SK-N-SH (cell line): ENCODE results near the gene PDE4B. TPM values are rescaled to one million over a fixed set of nuclear protein-coding genes. Genes with fewer than 3 reads are reported as not detected.

Experiments used
- CTCF ChIA-PET: fragments of 300-600, 350-600 bp; formaldehyde crosslinking; extraction: SDS; loops from one replicate; lab custom pipeline; 2021; lab: Yijun Ruan, JAX
- POLR2A ChIA-PET: fragments of 350-600 bp; sonication (Branson Sonifier 250); formaldehyde crosslinking; extraction: SDS; loops from one replicate; lab custom pipeline; 2020; ENCODE audit warnings: antibody characterized with exemption, inconsistent platforms; lab: Yijun Ruan, JAX
- DNase-seq: peaks from one replicate; pipeline ENCODE4 v3.0.0; 2012
- H2AFZ ChIP-seq: fragments of 200-600 bp; sonication (generic); 2 replicates; pipeline ENCODE4 v1.8.1; 2016; ENCODE audit warnings: antibody characterized with exemption, mild to moderate bottlenecking, low read depth
- H3F3A ChIP-seq: fragments of 200-600 bp; sonication (generic); replicated peaks from 2 replicates; pipeline ENCODE3; 2016; ENCODE audit warnings: antibody characterized with exemption, mild to moderate bottlenecking; ENCODE audit not compliant: insufficient read depth
- H3K27ac ChIP-seq, 2 experiments: fragments of 200-500 bp in 1 of 2; fragments of 200-600 bp in 1 of 2; sonication (Bioruptor generic) in 1 of 2; sonication (generic), shearing (Covaris generic) in 1 of 2; 2 replicates each; pipeline versions ENCODE4 v1.5.1 to v1.6.1; 2014 to 2016; ENCODE audit warnings: low read depth in 2 of 2, inconsistent platforms in 1 of 2, low read length in 1 of 2, mild to moderate bottlenecking in 1 of 2, mixed read lengths in 1 of 2
- H3K27me3 ChIP-seq: fragments of 200-600 bp; sonication (generic), shearing (Covaris generic); 2 replicates; pipeline ENCODE4 v1.6.1; 2016; ENCODE audit warnings: mixed run types; ENCODE audit not compliant: insufficient read depth
- H3K36me3 ChIP-seq, 2 experiments: fragments of 200-500 bp in 1 of 2; fragments of 200-600 bp in 1 of 2; sonication (Bioruptor generic) in 1 of 2; sonication (generic) in 1 of 2; replicated peaks in 1 of 2; 2 replicates each; pipeline versions ENCODE3 to v1.5.1; 2014 to 2016; ENCODE audit warnings: low read length in 1 of 2, mild to moderate bottlenecking in 1 of 2; ENCODE audit not compliant: insufficient read depth in 2 of 2, control insufficient read depth in 1 of 2
- H3K4me1 ChIP-seq, 2 experiments: fragments of 200-500 bp in 1 of 2; fragments of 200-600 bp in 1 of 2; sonication (Bioruptor generic) in 1 of 2; sonication (generic), shearing (Covaris generic) in 1 of 2; 2 replicates each; pipeline versions ENCODE4 v1.5.1 to v1.6.1; 2014 to 2016; ENCODE audit warnings: low read depth in 1 of 2, low read length in 1 of 2, mixed run types in 1 of 2; ENCODE audit not compliant: insufficient read depth in 2 of 2, control insufficient read depth in 1 of 2
- H3K4me2 ChIP-seq: fragments of 200-600 bp; sonication (generic), shearing (Covaris generic); 2 replicates; pipeline ENCODE4 v1.6.1; 2017; ENCODE audit warnings: mixed run types
- H3K4me3 ChIP-seq, 2 experiments: fragments of 200-500 bp in 1 of 2; fragments of 200-600 bp in 1 of 2; sonication (Bioruptor generic) in 1 of 2; sonication (generic), shearing (Covaris generic) in 1 of 2; 2 replicates each; pipeline versions ENCODE4 v1.5.1 to v1.8.1; 2014 to 2016; ENCODE audit warnings: low read depth in 2 of 2, inconsistent platforms in 1 of 2, low read length in 1 of 2, mild to moderate bottlenecking in 1 of 2, mixed read lengths in 1 of 2, moderate library complexity in 1 of 2
- H3K79me2 ChIP-seq: fragments of 200-600 bp; sonication (generic); 2 replicates; pipeline ENCODE4 v1.8.1; 2017; ENCODE audit warnings: mild to moderate bottlenecking; ENCODE audit not compliant: insufficient read depth
- H3K9ac ChIP-seq: fragments of 200-600 bp; sonication (generic); 2 replicates; pipeline ENCODE4 v1.6.1; 2017; ENCODE audit warnings: mixed run types
- H3K9me2 ChIP-seq: fragments of 200-600 bp; sonication (generic); 2 replicates; pipeline ENCODE4 v1.6.1; 2017; ENCODE audit warnings: mixed run types
- H3K9me3 ChIP-seq: fragments of 200-600 bp; sonication (generic); 2 replicates; pipeline ENCODE4 v1.6.1; 2017; ENCODE audit warnings: mixed run types, mild to moderate bottlenecking, moderate library complexity
- H4K20me1 ChIP-seq: fragments of 200-600 bp; sonication (generic); 2 replicates; pipeline ENCODE4 v1.6.1; 2017; ENCODE audit warnings: mild to moderate bottlenecking, mixed run types; ENCODE audit not compliant: insufficient read depth
- CHD2 ChIP-seq: fragments of 150-350 bp; IDR thresholded peaks from 2 replicates; pipeline ENCODE4 v1.6.1; 2018; ENCODE audit warnings: low read length; ENCODE audit not compliant: partially characterized antibody
- CTCF ChIP-seq: fragments of 200-600 bp; sonication (generic); IDR thresholded peaks from 2 replicates; pipeline ENCODE4 v1.6.1; 2017; ENCODE audit warnings: antibody characterized with exemption, mild to moderate bottlenecking, moderate library complexity
- ELF1 ChIP-seq: IDR thresholded peaks from 2 replicates; pipeline ENCODE4 v1.4.0; 2012
- FOXJ3 ChIP-seq: sonication (generic); formaldehyde crosslinking; IDR thresholded peaks from 2 replicates; pipeline ENCODE4 v1.5.1; 2020; ENCODE audit warnings: mild to moderate bottlenecking, missing genetic modification reagents
- IRF3 ChIP-seq: fragments of 150-350 bp; IDR thresholded peaks from 2 replicates; pipeline ENCODE4 v1.6.1; 2016; ENCODE audit warnings: mild to moderate bottlenecking, low read depth, low read length
- POLR2AphosphoS5 ChIP-seq: IDR thresholded peaks from 2 replicates; pipeline ENCODE4 v1.6.1; 2012; ENCODE audit warnings: low read depth, low read length
- RAD21 ChIP-seq: IDR thresholded peaks from 2 replicates; pipeline ENCODE4 v1.6.1; 2012; ENCODE audit warnings: mild to moderate bottlenecking, low read length
- RCOR1 ChIP-seq: fragments of 150-350 bp; IDR thresholded peaks from 2 replicates; pipeline ENCODE4 v1.6.1; 2017; ENCODE audit warnings: antibody characterized with exemption, low read length
- RFX5 ChIP-seq: IDR thresholded peaks from 2 replicates; pipeline ENCODE4 v1.6.1; 2012; ENCODE audit warnings: mild to moderate bottlenecking, improper control_type of control experiment, low read length
- SIN3A ChIP-seq: IDR thresholded peaks from 2 replicates; pipeline ENCODE4 v1.6.1; 2012; ENCODE audit warnings: low read depth, mild to moderate bottlenecking, low read length, moderate library complexity, borderline replicate concordance
- TAF1 ChIP-seq: IDR thresholded peaks from 2 replicates; pipeline ENCODE4 v1.6.1; 2012; ENCODE audit warnings: low read depth, mild to moderate bottlenecking, low read length, moderate library complexity, borderline replicate concordance
- TCF12 ChIP-seq: IDR thresholded peaks from 2 replicates; pipeline ENCODE4 v1.4.0; 2012
- USF1 ChIP-seq: IDR thresholded peaks from 2 replicates; pipeline ENCODE4 v1.4.0; 2012; ENCODE audit warnings: low read depth, borderline replicate concordance
- WGBS: methylation state at CpG from one replicate; pipeline ENCODE4 v1.1.6; 2017; ENCODE audit warnings: low lambda C conversion rate; 5-methylcytosine and 5-hydroxymethylcytosine counted together
- polyA plus RNA-seq, 3 experiments: library from polyadenylated mRNA; depleted of rRNA; stranded (reverse); fragments of >200 nt; gene quantifications; 2 replicates each; pipeline ENCODE4 v1.2.3, GENCODE V29; 2012

The PDE4B gene
- polyA plus RNA-seq, 1 of the 3 experiments (the other 2 are of a cell fraction) = 1.9 TPM

DNA sequence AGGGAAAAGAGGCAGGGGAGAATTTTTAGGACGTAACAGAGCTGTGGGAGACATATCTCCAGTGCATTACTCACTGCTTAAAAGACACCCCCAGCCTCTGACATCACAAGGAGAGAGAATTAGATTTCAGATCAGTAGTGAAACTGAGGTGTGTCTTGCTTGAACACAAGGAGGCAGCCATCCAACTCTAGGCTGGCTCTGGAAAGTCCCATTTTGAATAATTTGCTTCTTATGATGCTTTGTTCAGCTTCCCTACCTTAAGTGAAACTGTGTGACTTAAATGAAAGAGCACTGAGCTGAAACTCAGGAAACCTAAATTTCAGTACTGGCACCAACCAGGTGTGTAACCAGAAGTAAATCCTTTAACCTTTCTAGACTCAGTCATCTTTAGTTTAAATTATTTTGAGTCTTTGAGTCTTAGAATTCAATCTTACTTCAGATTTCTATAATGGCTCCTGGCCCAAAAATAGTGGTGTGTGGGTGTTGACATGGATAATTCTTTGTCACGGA is 489.7 kb downstream of the PDE4B start:
- no peaks in the 10 kb centered on the region for H3F3A ChIP-seq
- H3K4me3 ChIP-seq = no peak overlapping the region
- H3K36me3 ChIP-seq = no peaks in the 10 kb centered on the region
- no peak overlapping the region for H3K9ac ChIP-seq
- no peak for DNase-seq
- 50% methylated on average over 2 of the region's 2 CpGs for WGBS
- no peak for TF ChIP-seq POLR2AphosphoS5
- TF ChIP-seq RAD21 = no peak
- no peak for TF ChIP-seq USF1
- TF ChIP-seq CTCF = no peak
- TF ChIP-seq TAF1 = no peak
- TF ChIP-seq RFX5 = no peak
- TF ChIP-seq IRF3 = no peak
- TF ChIP-seq TCF12 = no peak
- TF ChIP-seq RCOR1 = no peak
- TF ChIP-seq CHD2 = no peak
- TF ChIP-seq ELF1 = no peak
- no peaks in the 10 kb centered on the region for H3K9me2 ChIP-seq
- H3K79me2 ChIP-seq = no peaks in the 10 kb centered on the region
- H3K9me3 ChIP-seq = no peaks in the 10 kb centered on the region
- H3K4me2 ChIP-seq = no peak overlapping the region
- POLR2A ChIA-PET = no interaction called here
- CTCF ChIA-PET = interaction anchor here (0.8 to 1.1 kb wide), 2 partner anchors 17 to 164 kb away, joined by 3 to 5 read pairs; no protein-coding TSS in a partner anchor
- no peak overlapping the region for H3K27ac ChIP-seq
- no peaks in the 10 kb centered on the region for H4K20me1 ChIP-seq
- H3K27me3 ChIP-seq = no peaks in the 10 kb centered on the region
- peak overlapping the region; percentile 37; the same call in 1 of the 2 replicates for H2AFZ ChIP-seq
- H3K4me1 ChIP-seq = peaks cover 6 to 17% of the 10 kb centered on the region in 2 experiments; a peak in 2 of 4 replicates

GRCh38 chr1:66282891-66283621 is 490.4 kb downstream of the PDE4B start:
- CTCF ChIA-PET = interaction anchor here (1.1 kb wide), 1 partner anchor 16 kb away, joined by 3 read pairs; no protein-coding TSS in a partner anchor
- Histone ChIP-seq H2AFZ (no peak overlapping the region), H3K4me2 (no peak overlapping the region)

More at GRCh38 chr1:66282891-66283621, 490.4 kb downstream of the PDE4B start:
- TF ChIP-seq FOXJ3 (CRISPR knock-in tag) = no peak
- no peak for TF ChIP-seq SIN3A
- TF ChIP-seq, all 33 proteins: peak for 0
- 95% methylated on average over 3 of the region's 3 CpGs for WGBS
- no peaks in the 10 kb centered on the region for H3F3A ChIP-seq
- no peaks in the 10 kb centered on the region for H3K9me2 ChIP-seq
- no peak overlapping the region for H3K9ac ChIP-seq
- no peaks in the 10 kb centered on the region for H3K9me3 ChIP-seq
- DNase-seq = no peak
- no peak overlapping the region for H3K4me3 ChIP-seq
- H3K4me1 ChIP-seq = peaks cover 6 to 16% of the 10 kb centered on the region in 2 experiments; a peak in 2 of 4 replicates
- H3K36me3 ChIP-seq = no peaks in the 10 kb centered on the region
- no peaks in the 10 kb centered on the region for H3K79me2 ChIP-seq
- POLR2A ChIA-PET = no interaction called here
- no peaks in the 10 kb centered on the region for H3K27me3 ChIP-seq
- H4K20me1 ChIP-seq = no peaks in the 10 kb centered on the region
- no peak overlapping the region for H3K27ac ChIP-seq
